Stimulated activated CD8-positive, alpha-beta memory T cell treated with anti-CD3 and anti-CD28 coated beads, Interleukin-15, amount 100 ng/mL, for 24 hours (primary cell): ENCODE results near the gene HNRNPDL.
A peak's percentile ranks its signal among the peaks of the same experiment; 100 is the strongest.
"Not testable (repeated sequence)": the region's sequence is repeated elsewhere in the genome, so short reads cannot be mapped to it uniquely, and the experiment has no call there.

Experiments
- DNase-seq: peaks from one replicate; pipeline ENCODE4 v3.0.0-alpha.2; 2020; ENCODE audit warnings: low read depth

HNRNPDL gene

GRCh38 chr4:82432596-82432995 lies 2.3 kb upstream of the HNRNPDL start:
- DNase-seq: no peak

DNA sequence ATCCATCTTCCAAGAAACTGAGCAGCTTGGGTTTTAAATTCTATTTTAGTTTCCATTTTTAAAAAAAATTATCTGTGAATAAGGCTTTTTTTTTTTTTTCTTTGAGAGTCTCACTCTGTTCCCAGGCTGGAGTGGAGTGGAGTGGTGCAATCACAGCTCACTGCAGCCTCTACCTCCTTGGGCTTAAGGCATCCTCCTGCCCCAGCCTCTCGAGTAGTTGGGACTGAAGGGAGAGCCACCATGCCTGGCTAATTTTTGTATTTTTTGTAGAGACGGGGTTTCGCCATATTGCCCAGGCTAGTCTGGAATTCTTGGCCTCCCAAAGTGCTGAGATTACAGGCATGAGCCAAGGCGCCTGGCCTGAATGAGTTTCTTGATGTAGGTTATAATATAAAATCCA lies 1.6 kb upstream of the HNRNPDL start:
- DNase-seq: no peak

GRCh38 chr4:82430964-82431745 lies 893 bp upstream of the HNRNPDL start:
- no peak for DNase-seq

GRCh38 chr4:82429728-82430192 lies 502 bp downstream of the HNRNPDL start:
- no peak for DNase-seq

DNA sequence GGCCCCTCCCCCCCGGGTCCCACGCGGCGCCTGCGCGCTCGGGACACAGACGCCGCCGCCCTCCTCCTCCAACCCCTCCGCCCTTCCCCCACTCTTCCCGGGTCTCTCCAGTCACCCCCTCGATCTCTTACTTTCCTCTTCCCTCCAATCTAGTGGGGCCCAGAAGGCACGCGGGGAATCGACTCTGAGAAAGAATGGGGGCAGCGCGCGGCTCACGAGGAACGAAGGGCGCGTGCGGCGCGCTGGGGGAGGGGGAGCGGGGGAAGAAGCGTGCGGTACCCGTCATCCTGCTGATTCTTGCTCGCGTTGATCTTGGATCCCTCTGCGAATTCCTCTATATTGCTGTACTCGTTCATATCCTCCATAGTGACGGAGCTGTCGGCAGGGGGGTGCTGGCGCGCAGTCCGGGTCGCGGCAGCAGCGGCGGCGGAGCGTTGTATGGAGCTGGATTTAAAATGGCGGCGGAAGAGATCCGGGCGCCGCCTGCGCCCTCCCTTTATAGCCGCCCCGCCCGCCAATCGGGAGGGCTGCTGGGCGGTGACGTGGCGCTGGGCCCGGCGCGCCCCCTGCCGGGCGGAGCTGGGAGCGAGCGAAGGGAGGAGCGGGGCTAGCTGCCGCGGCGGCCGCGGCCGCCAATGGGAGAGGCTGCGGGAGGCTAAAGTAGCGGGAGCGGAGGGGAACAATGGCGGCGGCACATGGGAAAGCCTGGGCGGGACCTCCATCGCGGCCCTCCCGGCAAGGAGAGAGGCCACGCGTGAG lies 1.1 kb downstream of the HNRNPDL start:
- peak; percentile 94 for DNase-seq

- no peak for DNase-seq
Observed at GRCh38 chr4:82428526-82428968, 1.7 kb downstream of the HNRNPDL start.

DNA sequence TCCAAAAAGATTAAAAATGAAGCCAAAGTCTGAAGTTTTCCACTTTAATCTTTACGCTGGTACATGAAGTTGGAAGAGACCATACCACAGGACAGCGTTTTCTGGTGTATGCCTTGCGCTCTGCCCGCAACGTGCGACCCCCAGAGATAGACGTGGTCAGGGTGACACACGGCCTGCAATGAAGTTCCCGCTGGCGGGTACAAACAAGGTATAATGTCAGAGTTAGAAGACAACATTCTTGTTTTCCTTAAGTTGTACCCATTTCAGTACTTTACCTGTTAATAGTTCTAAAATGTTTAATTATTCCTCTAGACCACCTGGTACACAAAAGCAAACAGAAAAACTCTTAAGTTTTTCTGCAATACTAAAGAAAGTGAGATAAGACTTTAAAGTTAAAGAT lies 4.8 kb downstream of the HNRNPDL start:
- DNase-seq: no peak

DNA sequence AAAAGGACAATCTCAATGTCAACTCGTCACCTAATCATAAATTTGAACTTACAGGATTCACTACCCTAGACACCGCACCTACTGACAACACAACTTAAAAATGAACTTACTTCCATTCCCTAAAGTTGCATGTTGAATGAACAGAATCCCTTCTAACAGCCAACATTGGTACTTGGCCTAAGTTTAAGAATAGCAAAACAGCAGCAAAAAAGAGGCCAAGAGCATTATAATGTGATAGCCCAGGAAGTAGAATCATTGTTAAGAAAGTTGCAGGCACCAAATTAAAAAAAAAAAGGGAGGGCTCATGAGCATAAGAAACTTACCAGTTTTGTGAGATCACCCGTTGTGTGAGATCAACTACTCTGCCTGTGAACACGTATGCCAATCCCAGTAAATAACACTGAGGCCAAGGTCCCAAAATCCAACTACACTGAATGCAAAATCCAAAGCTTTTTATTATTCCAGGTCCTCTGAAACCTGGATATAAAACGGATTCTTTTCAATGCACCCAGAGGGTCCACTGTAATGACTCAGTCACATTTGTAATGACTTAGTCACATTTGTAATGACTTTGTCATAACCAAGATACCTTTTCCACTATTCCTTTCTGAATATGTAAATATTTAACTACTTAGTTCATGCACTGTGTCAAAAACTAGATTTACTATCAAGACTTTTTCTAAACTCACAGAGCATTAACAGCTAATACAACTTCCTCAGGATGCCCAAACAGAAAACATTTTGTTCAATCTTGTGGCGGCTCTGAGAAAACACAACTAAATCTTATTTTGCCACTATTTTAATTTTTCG lies 6.8 kb downstream of the HNRNPDL start:
- no peak for DNase-seq

- DNase-seq: no peak
Observed at GRCh38 chr4:82422616-82423015, 7.6 kb downstream of the HNRNPDL start.

- no peak for DNase-seq
Observed at GRCh38 chr4:82421796-82422560, 8.3 kb downstream of the HNRNPDL start.

DNA sequence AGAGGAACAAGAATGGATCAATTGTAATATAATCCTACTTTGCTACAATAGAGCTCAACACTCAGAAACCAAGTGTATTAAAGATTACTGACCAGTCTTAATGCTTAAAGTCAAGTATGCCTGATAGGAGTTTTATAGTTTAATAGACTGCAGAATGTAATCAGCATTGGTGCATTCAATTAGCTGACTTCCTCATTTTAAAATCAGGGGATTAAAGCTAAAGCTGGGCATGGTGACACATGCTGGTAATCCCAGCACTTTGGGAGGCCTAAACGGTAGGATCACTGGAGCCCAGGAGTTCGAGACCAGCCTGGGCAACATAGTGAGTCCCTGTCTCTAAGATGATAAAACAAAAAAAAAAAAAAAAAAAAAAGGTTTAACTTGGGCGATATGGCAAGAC lies 10.8 kb downstream of the HNRNPDL start:
- DNase-seq: no peak

- DNase-seq: no peak
Observed at GRCh38 chr4:82415922-82416365, 14.3 kb downstream of the HNRNPDL start.

DNA sequence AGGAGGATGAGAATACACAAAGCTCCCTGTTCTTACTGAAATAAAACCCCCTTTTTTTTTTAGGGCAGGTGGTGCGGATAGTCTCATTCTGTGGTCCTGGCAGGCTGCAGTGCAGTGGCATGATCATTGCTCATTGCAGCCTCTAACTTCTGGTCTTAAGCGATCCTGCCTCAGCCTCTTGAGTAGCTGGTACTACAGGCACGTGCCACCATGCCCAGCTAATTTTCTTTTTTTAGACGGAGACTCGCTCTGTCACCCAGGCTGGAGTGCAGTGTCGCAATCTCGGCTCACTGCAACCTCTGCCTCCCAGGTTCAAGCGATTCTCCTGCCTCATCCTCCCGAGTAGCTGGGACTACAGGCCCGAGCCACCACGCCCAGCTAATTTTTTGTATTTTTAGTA lies 15.2 kb downstream of the HNRNPDL start:
- not testable (repeated sequence) for DNase-seq

- no peak for DNase-seq
Observed at GRCh38 chr4:82403725-82404124, 26.5 kb downstream of the HNRNPDL start.

GRCh38 chr4:82402196-82402775 lies 28.0 kb downstream of the HNRNPDL start:
- DNase-seq: no peak

- DNase-seq: no peak
Observed at GRCh38 chr4:82401600-82401999, 28.7 kb downstream of the HNRNPDL start.

- no peak for DNase-seq
Observed at GRCh38 chr4:82398263-82398662, 32.0 kb downstream of the HNRNPDL start.

DNA sequence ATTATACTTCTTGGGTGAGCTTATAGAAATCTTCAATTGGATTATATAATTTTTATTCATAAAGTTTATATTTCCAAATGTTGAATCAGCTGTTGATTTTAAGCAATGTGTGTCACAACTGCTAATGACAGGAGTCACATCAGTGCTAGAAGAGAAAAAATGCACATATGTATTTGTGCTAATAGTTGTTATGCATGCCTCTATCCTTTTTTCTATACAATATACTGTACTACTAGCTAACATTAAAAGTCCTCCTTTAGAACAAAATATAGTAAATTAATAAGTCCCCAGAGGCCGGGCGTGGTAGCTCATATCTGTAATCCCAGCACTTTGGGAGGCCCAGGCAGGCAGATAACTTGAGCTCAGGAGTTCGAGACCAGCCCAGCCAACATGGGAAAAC lies 32.7 kb downstream of the HNRNPDL start:
- DNase-seq: no peak

DNA sequence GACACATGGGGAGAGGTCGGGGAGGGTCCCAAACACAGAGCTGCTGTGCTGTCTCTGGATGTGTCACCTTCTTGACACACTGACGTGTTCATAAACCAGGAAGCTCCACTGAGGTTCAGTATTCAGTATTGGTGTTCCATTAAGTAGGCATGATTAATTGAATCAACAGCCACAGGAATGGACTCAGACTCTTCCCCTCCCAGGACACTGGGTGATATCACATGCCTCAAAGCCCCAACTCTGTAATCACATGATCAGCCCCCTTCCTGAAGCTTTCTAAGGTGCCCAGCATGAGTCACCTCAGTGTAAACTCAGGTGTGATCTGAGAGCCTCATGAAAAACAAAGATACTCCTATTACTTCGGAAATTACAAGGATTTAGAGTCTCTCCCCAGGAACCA lies 35.4 kb downstream of the HNRNPDL start:
- DNase-seq: no peak

GRCh38 chr4:82390061-82390460 lies 40.2 kb downstream of the HNRNPDL start:
- DNase-seq: not testable (repeated sequence)

DNA sequence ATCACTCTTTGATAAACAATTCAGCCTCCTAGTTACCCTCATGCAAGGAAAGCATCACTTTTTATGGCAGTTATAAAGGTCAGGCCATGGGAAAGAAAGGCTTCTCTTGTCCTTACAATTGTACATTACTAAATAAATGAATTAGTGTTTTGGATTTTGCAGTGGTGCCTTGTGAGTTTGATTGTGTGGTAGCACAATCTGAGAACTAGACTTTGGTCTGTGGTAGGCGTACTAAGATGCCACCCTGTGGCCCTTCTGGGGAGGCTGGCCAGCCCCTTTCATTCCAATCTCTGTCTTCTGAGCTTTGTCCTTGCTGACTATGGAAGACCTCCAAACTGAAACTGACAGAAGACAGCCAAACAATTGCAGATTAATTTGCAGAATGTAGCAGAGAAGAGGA lies 41.9 kb downstream of the HNRNPDL start:
- no peak for DNase-seq
